Measurements from ENCODE around the gene SNX12.
A peak's percentile ranks its signal among the peaks of the same experiment; 100 is the strongest.

SNX12 gene

DNA sequence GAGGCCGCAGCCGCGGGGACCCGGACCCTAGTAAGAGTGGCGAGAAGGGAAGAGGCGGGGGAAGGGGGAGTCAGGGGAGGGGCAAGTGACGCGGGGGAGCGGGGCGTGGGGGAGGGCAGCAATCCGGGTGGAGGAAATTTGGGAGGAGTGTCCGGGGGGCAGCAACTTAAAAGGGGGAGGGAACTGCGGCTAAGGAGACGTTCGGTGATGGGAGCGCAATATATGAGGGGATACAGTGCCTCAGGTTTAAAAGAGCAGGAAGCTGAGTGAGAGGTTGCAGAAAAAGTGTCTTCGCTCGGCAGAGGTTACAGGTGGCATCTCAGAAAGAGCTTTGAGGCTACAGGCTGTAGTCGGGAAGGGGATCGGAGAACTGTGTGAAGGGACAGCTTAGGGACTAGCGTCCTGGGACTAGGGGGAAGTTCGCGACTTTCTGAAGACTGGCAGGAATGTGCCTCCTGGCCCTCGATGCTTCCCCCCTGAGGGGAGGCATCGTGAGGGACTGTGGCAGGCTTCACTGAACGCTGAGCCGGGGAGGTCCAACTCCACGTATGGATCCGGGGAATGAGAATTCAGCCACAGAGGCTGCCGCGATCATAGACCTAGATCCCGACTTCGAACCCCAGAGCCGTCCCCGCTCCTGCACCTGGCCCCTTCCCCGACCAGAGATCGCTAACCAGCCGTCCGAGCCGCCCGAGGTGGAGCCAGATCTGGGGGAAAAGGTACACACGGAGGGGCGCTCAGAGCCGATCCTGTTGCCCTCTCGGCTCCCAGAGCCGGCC is 28.0 kb upstream of the SNX12 start (continued):
- TF ChIP-seq, protein P1, sequence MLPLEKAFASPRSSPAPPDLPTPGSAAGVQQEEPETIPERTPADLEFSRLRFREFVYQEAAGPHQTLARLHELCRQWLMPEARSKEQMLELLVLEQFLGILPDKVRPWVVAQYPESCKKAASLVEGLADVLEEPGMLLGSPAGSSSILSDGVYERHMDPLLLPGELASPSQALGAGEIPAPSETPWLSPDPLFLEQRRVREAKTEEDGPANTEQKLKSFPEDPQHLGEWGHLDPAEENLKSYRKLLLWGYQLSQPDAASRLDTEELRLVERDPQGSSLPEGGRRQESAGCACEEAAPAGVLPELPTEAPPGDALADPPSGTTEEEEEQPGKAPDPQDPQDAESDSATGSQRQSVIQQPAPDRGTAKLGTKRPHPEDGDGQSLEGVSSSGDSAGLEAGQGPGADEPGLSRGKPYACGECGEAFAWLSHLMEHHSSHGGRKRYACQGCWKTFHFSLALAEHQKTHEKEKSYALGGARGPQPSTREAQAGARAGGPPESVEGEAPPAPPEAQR (tag by site-specific recombination; IDR thresholded peaks at IDR 0.05) = no peak
- TF ChIP-seq ZNF585B (tag by site-specific recombination; IDR thresholded peaks at IDR 0.05) = no peak
- TF ChIP-seq ZFHX2 (tag by site-specific recombination; conservative IDR thresholded peaks at IDR 0.05) = 0 out of 2 replicates have a peak, but pooled peaks have one; percentile 13
- TF ChIP-seq SP3 (tag by site-specific recombination; IDR thresholded peaks at IDR 0.05) = peak; percentile 61
- no peak for TF ChIP-seq ZNF660 (tag by site-specific recombination; IDR thresholded peaks at IDR 0.05)
- no peak for TF ChIP-seq ZFP37 (tag by site-specific recombination; IDR thresholded peaks at IDR 0.05)
- no peak for TF ChIP-seq ZNF214 (tag by site-specific recombination; IDR thresholded peaks at IDR 0.05; ENCODE audit: borderline replicate concordance)
- no peak for TF ChIP-seq ELK4 (IDR thresholded peaks at IDR 0.05; ENCODE audit: borderline replicate concordance, low read depth, low read length)
- no peak for TF ChIP-seq ZNF433 (tag by site-specific recombination; IDR thresholded peaks at IDR 0.05; ENCODE audit: low read depth)
- TF ChIP-seq, protein P2, sequence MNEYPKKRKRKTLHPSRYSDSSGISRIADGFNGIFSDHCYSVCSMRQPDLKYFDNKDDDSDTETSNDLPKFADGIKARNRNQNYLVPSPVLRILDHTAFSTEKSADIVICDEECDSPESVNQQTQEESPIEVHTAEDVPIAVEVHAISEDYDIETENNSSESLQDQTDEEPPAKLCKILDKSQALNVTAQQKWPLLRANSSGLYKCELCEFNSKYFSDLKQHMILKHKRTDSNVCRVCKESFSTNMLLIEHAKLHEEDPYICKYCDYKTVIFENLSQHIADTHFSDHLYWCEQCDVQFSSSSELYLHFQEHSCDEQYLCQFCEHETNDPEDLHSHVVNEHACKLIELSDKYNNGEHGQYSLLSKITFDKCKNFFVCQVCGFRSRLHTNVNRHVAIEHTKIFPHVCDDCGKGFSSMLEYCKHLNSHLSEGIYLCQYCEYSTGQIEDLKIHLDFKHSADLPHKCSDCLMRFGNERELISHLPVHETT (tag by site-specific recombination; IDR thresholded peaks at IDR 0.05) = no peak
- TF ChIP-seq PRDM10 (tag by site-specific recombination; IDR thresholded peaks at IDR 0.05) = peak; percentile 55; the same call in 1 of the 2 replicates
- TF ChIP-seq ZNF341 (tag by site-specific recombination; IDR thresholded peaks at IDR 0.05; ENCODE audit: low read depth) = 0 out of 2 replicates have a peak, but pooled peaks have one; percentile 10
- peak; percentile 69 for TF ChIP-seq ZBTB17 (tag by site-specific recombination; IDR thresholded peaks at IDR 0.05)
- TF ChIP-seq SP2 (tag by site-specific recombination; IDR thresholded peaks at IDR 0.05) = peak; percentile 68
- TF ChIP-seq, protein P3, sequence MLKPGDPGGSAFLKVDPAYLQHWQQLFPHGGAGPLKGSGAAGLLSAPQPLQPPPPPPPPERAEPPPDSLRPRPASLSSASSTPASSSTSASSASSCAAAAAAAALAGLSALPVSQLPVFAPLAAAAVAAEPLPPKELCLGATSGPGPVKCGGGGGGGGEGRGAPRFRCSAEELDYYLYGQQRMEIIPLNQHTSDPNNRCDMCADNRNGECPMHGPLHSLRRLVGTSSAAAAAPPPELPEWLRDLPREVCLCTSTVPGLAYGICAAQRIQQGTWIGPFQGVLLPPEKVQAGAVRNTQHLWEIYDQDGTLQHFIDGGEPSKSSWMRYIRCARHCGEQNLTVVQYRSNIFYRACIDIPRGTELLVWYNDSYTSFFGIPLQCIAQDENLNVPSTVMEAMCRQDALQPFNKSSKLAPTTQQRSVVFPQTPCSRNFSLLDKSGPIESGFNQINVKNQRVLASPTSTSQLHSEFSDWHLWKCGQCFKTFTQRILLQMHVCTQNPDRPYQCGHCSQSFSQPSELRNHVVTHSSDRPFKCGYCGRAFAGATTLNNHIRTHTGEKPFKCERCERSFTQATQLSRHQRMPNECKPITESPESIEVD (tag by site-specific recombination; IDR thresholded peaks at IDR 0.05) = no peak
- no peak; the same call in none of the 2 replicates for TF ChIP-seq GLIS1 (tag by site-specific recombination; IDR thresholded peaks at IDR 0.05)
- TF ChIP-seq, protein P4, sequence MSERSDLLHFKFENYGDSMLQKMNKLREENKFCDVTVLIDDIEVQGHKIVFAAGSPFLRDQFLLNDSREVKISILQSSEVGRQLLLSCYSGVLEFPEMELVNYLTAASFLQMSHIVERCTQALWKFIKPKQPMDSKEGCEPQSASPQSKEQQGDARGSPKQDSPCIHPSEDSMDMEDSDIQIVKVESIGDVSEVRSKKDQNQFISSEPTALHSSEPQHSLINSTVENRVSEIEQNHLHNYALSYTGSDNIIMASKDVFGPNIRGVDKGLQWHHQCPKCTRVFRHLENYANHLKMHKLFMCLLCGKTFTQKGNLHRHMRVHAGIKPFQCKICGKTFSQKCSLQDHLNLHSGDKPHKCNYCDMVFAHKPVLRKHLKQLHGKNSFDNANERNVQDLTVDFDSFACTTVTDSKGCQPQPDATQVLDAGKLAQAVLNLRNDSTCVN (tag by site-specific recombination; optimal IDR thresholded peaks at IDR 0.05) = peak; percentile 6
- no peak for TF ChIP-seq ZNF155 (tag by site-specific recombination; IDR thresholded peaks at IDR 0.05)
- 0 out of 2 replicates have a peak, but pooled peaks have one; percentile 37 for TF ChIP-seq ZNF501 (tag by site-specific recombination; IDR thresholded peaks at IDR 0.05)
- no peak for TF ChIP-seq ZNF311 (tag by site-specific recombination; IDR thresholded peaks at IDR 0.05; ENCODE audit: borderline replicate concordance)
- peak; percentile 76 for TF ChIP-seq ZNF600 (tag by site-specific recombination; IDR thresholded peaks at IDR 0.05)
- peak; percentile 16; the same call in 1 of the 2 replicates for TF ChIP-seq ZNF366 (tag by site-specific recombination; conservative IDR thresholded peaks at IDR 0.05)
- peak; percentile 70 for TF ChIP-seq ZFP69B (tag by site-specific recombination; IDR thresholded peaks at IDR 0.05)
- TF ChIP-seq, protein P5, sequence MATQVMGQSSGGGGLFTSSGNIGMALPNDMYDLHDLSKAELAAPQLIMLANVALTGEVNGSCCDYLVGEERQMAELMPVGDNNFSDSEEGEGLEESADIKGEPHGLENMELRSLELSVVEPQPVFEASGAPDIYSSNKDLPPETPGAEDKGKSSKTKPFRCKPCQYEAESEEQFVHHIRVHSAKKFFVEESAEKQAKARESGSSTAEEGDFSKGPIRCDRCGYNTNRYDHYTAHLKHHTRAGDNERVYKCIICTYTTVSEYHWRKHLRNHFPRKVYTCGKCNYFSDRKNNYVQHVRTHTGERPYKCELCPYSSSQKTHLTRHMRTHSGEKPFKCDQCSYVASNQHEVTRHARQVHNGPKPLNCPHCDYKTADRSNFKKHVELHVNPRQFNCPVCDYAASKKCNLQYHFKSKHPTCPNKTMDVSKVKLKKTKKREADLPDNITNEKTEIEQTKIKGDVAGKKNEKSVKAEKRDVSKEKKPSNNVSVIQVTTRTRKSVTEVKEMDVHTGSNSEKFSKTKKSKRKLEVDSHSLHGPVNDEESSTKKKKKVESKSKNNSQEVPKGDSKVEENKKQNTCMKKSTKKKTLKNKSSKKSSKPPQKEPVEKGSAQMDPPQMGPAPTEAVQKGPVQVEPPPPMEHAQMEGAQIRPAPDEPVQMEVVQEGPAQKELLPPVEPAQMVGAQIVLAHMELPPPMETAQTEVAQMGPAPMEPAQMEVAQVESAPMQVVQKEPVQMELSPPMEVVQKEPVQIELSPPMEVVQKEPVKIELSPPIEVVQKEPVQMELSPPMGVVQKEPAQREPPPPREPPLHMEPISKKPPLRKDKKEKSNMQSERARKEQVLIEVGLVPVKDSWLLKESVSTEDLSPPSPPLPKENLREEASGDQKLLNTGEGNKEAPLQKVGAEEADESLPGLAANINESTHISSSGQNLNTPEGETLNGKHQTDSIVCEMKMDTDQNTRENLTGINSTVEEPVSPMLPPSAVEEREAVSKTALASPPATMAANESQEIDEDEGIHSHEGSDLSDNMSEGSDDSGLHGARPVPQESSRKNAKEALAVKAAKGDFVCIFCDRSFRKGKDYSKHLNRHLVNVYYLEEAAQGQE (tag by site-specific recombination; IDR thresholded peaks at IDR 0.05) = no peak
- peak; percentile 62 for TF ChIP-seq GLIS2 (tag by site-specific recombination; IDR thresholded peaks at IDR 0.05)

All from HEK293 (cell line).